ENCODE results near the gene IFT52. TPM values are rescaled to one million over a fixed set of nuclear protein-coding genes. Genes with fewer than 3 reads are reported as not detected.

Gene IFT52
- total and polyA plus RNA-seq, 2 of the 8 experiments (the other 6 are each of a cell fraction or from before 2014, with no cell fraction given), result 35.6 to 40.4 TPM

GRCh38 chr20:43583982-43584432 lies 6.7 kb upstream of the IFT52 start:
- Histone ChIP-seq H4K20me1 (replicated peaks in 1 of 2; ENCODE audit: control insufficient read depth in 1 of 2, insufficient read depth in 2 of 2, low read length in 2 of 2) (no peaks in the 10 kb centered on the region), H3K23me2 (ENCODE audit: low read depth, low read length) (no peaks in the 10 kb centered on the region), H2BK15ac (ENCODE audit: low read length) (no peak overlapping the region), H3K27me3 (replicated peaks in 1 of 4; ENCODE audit: control insufficient read depth in 3 of 4, extremely low read depth in 1 of 4, insufficient read depth in 3 of 4, low read length in 3 of 4) (no peaks in the 10 kb centered on the region), H2BK120ac (replicated peaks; ENCODE audit: low read depth, low read length) (peak overlapping the region; percentile 43), H3K4me1 (replicated peaks in 1 of 4; ENCODE audit: control insufficient read depth in 3 of 4, insufficient read depth in 4 of 4, low read length in 3 of 4) (peaks cover 0 to 8% (median 6%) of the 10 kb centered on the region in 4 experiments; a peak in 3 of 7 replicates), H3K4ac (replicated peaks; ENCODE audit: insufficient read length, low read depth, low read length) (no peak overlapping the region), H3K9ac (replicated peaks in 1 of 4; ENCODE audit: extremely low read depth in 1 of 4, low read depth in 3 of 4, low read length in 3 of 4) (no peak overlapping the region), H3K23ac (ENCODE audit: insufficient read length) (no peak overlapping the region), H3K79me2 (ENCODE audit: control insufficient read depth in 1 of 2, insufficient read depth in 2 of 2, low read length in 2 of 2) (no peaks in the 10 kb centered on the region), H3K56ac (replicated peaks; ENCODE audit: insufficient read length, low read depth, low read length) (no peak overlapping the region), H3K79me1 (ENCODE audit: low read depth, low read length) (no peaks in the 10 kb centered on the region), H3K14ac (ENCODE audit: insufficient read length) (no peak overlapping the region), H4K8ac (ENCODE audit: extremely low read depth, insufficient read depth, low read length) (no peak overlapping the region; the same call in 1 of the 2 replicates), H2BK20ac (ENCODE audit: low read length) (no peak overlapping the region), H2AFZ (ENCODE audit: low read length) (no peak overlapping the region), H3K4me2 (ENCODE audit: insufficient read depth in 1 of 2, low read depth in 2 of 2, low read length in 2 of 2) (0 out of 4 replicates have a peak overlapping the region, but pooled peaks of 1 of the 2 experiments have one; percentile 8), H3K36me3 (ENCODE audit: control insufficient read depth in 2 of 4, insufficient read depth in 4 of 4, low read length in 3 of 4) (no peaks in the 10 kb centered on the region), H3K27ac (ENCODE audit: low read depth, low read length) (no peak overlapping the region), H4K91ac (replicated peaks; ENCODE audit: insufficient read length, low read length) (no peak overlapping the region), H2BK5ac (ENCODE audit: low read depth, low read length) (no peak overlapping the region), H4K5ac (ENCODE audit: insufficient read length, low read depth, low read length) (no peak overlapping the region), H3K9me3 (ENCODE audit: insufficient read depth in 2 of 2, low read depth in 1 of 2, low read length in 1 of 2) (no peaks in the 10 kb centered on the region), H2AK5ac (ENCODE audit: low read depth, low read length) (no peak overlapping the region), H2BK12ac (ENCODE audit: low read depth, low read length) (no peak overlapping the region), H3K18ac (ENCODE audit: extremely low read depth, low read length) (no peak overlapping the region), H3K4me3 (ENCODE audit: extremely low read depth in 1 of 4, insufficient read depth in 2 of 4, low read depth in 3 of 4, low read length in 4 of 4) (no peak overlapping the region)
- DNase-seq (ENCODE audit: low read depth in 1 of 2, low spot score in 2 of 2) (no peak), FAIRE-seq (no peak)
- no peak for TF ChIP-seq ZNF274 (IDR thresholded peaks at IDR 0.05; ENCODE audit: borderline replicate concordance, extremely low read depth, low read length)
- CTCF ChIA-PET (ENCODE audit: partially characterized antibody), result interaction anchor here (1.1 to 2.4 kb wide), 7 partner anchors 8 to 443 kb away, joined by 3 to 12 read pairs (median 4); no protein-coding TSS in a partner anchor
- WGBS, 2 experiments (ENCODE audit: extremely low coverage in 1 of 2, insufficient coverage in 1 of 2, insufficient read length in 1 of 2, insufficient replicate concordance in 2 of 2, low coverage in 1 of 2, low lambda C conversion rate in 2 of 2, missing lambda C conversion rate in 1 of 2), result 81% methylated on average over 2 of the region's 2 CpGs; no CpG with 5 or more reads in 1 of the 2 experiments
- POLR2A ChIA-PET (ENCODE audit: partially characterized antibody), result interaction anchor here (1.0 to 4.0 kb wide), 3 partner anchors 81 to 127 kb away, joined by 4 to 22 read pairs (median 6); partner anchors contain the start of gene SRSF6

Data from H1 (cell line).